PC-3 (cell line): ENCODE results near the gene DDX24.

Experiments
- EZH2 ChIP-seq: fragments of 300-600 bp; sonication (generic); IDR thresholded peaks from one replicate; pipeline ENCODE4 v1.6.1; 2017; ENCODE audit warnings: antibody characterized with exemption, mild to moderate bottlenecking, low read length; ENCODE audit not compliant: unreplicated experiment
- EZH2phosphoT487 ChIP-seq: fragments of 300-600 bp; sonication (generic); IDR thresholded peaks from 2 replicates; pipeline ENCODE4 v1.6.1; 2018; ENCODE audit warnings: mild to moderate bottlenecking, antibody characterized with exemption, low read length, borderline replicate concordance
- TF ChIP-seq, protein P1 (sequence below): fragments of 300-600 bp; sonication (generic); conservative IDR thresholded peaks from 2 replicates; pipeline ENCODE4 v1.5.1; 2017; ENCODE audit warnings: antibody characterized with exemption, low read depth, mild to moderate bottlenecking, low read length

DNA sequence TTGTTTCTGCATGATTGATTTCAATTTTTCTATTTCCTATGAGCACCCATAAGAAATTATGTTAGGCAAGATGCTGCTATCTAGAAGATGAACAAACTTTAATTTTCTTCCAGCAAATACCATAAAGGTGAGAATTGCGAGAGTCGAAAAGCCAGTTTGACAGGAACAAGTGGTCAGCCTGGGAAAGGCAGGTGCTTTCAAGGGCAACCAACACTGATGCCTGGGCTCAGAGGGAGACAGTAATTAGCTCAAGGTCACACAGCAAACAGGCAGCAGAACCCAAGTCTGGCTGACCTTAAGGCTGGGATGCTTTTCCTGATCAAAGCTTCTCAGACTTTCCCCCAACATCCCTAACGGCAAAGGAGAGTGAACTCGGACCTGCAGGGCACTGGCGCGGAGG is 61.7 kb downstream of the DDX24 start:
- TF ChIP-seq, protein P1, sequence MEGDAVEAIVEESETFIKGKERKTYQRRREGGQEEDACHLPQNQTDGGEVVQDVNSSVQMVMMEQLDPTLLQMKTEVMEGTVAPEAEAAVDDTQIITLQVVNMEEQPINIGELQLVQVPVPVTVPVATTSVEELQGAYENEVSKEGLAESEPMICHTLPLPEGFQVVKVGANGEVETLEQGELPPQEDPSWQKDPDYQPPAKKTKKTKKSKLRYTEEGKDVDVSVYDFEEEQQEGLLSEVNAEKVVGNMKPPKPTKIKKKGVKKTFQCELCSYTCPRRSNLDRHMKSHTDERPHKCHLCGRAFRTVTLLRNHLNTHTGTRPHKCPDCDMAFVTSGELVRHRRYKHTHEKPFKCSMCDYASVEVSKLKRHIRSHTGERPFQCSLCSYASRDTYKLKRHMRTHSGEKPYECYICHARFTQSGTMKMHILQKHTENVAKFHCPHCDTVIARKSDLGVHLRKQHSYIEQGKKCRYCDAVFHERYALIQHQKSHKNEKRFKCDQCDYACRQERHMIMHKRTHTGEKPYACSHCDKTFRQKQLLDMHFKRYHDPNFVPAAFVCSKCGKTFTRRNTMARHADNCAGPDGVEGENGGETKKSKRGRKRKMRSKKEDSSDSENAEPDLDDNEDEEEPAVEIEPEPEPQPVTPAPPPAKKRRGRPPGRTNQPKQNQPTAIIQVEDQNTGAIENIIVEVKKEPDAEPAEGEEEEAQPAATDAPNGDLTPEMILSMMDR: no peak
- TF ChIP-seq EZH2 (no peak), EZH2phosphoT487 (no peak)
